Measurements from ENCODE around the gene PAX4.

Gene PAX4
- total RNA-seq: 0 to 0.31 reads per million in 2 donors

- DNase-seq: no peak
These were observed at the start of gene PAX4 for GRCh38 chr7:127618042-127618441. PAX4 (minus strand) TSS chr7:127618142; CDS start chr7:127615928, 2,214 bp downstream.

DNA sequence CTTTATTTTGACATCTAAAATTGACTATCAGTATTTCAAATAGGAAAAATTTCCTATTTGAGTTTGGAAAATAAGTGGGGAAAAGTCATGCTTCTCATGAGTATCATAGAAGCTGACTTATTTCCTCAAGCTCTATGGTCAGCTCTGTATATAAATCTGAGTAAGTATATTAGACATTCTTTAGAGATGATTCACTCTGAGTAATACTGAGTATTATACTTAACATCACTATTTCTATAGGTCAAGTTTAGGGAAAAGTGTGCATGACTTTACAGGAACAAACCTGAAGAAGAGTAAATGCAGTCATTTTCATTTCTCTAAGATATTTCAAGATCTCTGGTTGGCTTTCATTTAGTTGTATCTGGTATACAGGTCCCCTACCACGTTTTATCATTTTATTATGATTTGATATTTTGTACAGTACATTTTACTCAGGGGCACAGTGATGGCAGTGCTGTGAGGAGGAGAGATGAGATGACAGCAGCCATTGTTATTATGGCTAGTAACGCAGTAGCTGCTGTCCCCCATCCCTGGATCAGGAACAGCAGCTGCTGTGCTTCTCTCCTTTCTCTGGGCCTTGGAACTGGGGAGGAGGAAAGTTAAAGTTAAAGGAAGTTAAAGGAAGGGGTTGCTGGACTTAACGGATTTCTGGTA, 49.2 kb upstream of the PAX4 start:
- no peak for DNase-seq

DNA sequence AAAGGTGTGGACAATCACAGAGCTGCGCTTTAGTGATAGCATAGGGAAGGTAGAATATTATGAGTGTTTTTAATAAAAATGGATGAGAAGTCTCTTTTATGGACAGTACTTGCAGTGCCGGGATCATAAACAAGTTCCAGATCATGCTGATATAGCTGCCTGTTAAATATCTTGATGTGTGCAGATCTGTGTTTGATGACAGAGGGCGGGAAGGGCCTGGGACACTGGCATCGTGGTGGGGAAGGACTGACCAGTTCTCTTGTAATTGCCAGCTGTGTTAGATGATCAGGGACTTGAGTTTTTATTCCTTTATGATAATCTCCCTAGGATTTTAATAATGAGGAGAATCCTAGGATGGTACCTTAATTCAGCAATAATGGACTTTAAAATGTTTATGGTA, 48.7 kb upstream of the PAX4 start:
- no peak for DNase-seq

DNA sequence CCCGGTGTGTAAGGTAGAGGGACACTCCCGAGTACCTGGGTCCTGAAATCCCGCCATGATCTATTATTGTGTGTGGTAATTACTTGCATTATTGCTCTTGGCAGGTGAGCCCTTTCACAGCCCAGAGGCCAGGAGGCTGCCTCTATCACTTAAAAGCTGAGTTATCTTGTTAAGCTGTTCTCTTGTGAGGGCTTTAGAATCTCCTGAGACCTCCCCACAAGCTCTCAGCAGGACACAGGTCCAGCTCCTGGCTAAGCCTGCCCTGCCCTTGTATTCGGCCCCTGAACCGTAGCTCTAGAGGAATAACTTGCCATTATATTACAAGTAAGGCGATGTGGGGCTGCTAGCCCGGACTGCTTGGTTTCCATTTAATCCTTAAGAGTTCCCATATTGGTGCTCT, 48.0 kb upstream of the PAX4 start:
- no peak for DNase-seq

GRCh38 chr7:127658970-127659630, 41.2 kb upstream of the PAX4 start:
- no peak for DNase-seq

- DNase-seq: no peak
These were observed 39.6 kb upstream of the PAX4 start for GRCh38 chr7:127657500-127657899.

DNA sequence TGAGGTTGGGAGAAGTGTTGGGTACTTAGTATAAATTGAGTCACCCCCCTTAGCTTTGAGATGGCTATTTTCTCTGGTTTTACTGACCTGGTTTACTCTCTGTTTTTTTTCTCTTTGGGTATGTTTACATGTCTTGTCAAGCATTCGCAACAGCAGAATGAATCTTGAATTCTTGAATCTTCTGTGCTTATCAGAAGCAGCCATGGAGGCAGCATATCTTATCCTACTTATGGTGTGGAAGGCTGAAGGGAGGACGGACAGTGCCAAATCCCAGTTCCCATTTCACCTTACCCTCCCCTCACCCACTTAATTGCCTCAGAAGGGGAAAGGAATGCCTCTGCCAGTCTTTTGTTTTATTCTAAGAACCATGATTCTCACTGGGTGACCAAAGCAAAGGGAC, 37.8 kb upstream of the PAX4 start:
- no peak for DNase-seq

DNA sequence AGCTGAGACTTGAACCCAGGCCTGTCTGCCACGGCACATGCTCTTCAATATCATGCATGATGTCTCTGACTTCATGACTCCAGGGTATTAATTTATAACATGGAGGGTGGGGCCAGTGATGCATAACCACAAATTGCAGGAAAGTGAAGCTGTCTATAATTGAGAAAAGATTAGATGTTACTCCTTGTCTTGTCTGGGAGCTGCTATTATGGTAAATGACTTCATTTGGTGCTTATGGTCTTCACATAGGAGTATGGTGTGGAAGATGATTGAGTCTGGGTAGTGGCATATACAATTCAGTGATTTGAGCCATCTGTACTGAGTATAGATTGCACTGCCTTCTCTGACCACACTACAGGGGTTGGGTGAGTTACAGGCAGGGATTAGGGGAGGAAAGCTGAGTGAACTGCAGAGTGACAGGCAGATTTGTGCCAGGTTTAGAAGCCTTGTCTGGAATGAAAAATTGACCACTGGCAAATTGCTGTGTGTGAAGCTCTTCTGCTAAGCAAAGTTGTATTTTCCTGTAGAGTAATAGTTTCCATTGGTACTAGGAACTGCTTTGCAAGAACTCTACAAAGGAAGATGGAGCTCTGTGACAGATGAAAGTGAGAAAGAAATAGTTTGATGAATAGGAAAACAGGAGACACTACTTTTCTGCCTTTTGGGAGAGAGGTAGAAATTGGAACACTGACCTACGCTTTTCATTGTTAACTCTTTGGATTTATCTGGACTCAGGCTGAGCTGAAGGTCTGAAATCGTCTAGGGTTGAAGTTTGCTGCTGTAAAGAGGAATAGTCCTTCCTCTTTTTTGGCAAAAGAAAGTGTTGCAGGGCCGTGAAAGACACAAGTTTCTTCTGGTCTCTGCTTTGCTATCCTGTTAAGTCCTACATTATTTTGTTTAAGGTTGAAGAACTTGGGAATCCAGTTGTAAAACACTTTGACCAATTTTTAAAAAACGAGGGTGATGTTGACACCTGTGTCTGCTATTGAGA, 36.8 kb upstream of the PAX4 start:
- DNase-seq: peak in 1 of 5 experiments; percentile 18

GRCh38 chr7:127653396-127653795, 35.5 kb upstream of the PAX4 start:
- no peak for DNase-seq

DNA sequence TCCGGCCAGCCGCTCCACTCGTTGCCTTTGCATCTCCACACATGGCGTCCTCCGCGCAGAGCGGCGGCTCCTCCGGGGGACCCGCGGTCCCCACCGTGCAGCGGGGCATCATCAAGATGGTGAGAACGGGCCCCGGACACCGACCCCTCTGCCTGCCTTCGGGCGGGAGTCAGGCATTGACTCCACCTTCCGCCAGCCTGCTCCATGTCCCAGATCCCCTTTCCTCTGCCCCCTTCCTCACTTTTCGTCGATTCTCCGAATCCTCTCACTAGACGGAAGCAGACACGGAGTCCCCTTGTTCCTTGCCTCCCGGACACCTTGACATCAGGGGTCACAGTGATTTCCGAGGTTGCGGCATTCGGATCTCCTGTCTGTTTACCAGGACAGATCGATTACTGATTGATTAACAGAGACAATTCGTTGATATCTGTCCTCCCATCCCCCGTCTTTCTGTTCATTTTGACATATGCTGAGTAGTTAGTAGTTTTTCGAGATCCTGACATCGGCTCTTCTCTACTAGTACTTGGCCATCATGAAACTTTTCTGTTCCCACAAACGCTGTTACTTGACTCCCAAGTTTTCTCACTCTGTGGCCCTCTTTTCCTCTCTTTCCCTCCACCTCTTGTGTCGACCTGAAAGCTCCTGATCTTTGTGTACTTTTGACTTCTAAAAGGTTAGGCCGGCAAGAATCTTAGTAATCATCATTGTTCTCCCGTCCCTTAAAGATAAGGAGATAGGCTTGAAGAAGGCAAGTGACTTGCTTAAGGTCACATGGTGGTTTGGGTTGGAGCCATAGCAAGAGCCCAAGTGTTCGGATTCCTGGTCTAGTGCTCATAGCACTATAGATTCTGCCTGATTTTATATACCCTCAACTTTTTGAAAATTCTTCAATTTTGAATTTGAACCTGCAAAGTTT, 34.6 kb upstream of the PAX4 start:
- peak in 1 of 5 experiments; percentile 47 for DNase-seq

DNA sequence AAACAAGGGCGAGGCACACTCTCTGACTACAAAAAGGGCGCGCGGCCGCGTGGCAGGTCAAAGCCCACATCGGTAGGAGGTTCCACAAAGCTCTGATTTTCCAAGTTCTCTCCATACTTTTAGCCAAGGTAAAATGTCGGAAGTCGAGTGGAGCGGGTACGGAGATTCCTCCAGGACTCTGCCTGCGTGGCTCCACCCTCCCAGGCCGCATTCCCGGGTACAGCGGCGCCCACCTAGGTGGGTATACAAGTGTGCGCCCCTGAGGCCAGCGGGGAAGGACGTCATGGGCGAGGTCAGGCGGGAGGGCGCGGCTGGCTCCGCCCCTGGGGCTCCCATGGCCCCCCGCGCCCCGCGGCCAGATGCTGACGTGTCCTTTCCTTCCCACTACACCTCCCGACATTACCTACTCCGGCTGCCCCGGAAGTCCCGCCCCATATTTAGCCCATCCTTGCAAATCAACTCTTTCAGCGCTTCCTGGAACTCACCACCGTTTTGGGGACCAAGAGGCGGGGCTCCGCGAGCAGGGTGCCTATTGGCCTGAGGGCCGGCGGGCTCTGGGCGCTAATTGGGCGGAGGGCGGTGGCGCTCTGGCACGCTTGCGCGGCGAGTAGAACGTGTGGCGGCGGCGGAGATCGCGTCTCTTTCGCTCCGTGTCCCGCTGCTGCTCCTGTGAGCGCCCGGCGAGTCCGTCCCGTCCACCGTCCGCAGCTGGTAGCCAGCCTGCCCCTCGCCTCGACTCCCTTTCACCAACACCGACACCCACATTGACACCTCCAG, 33.8 kb upstream of the PAX4 start, which contains the start of gene SND1:
Gene SND1 (plus strand): TSS at position 639 of the 777 bp plus-strand sequence. CDS start 180 bp downstream, outside the sequence.
- DNase-seq: peak; percentile 93 to 100 (median 99)

DNA sequence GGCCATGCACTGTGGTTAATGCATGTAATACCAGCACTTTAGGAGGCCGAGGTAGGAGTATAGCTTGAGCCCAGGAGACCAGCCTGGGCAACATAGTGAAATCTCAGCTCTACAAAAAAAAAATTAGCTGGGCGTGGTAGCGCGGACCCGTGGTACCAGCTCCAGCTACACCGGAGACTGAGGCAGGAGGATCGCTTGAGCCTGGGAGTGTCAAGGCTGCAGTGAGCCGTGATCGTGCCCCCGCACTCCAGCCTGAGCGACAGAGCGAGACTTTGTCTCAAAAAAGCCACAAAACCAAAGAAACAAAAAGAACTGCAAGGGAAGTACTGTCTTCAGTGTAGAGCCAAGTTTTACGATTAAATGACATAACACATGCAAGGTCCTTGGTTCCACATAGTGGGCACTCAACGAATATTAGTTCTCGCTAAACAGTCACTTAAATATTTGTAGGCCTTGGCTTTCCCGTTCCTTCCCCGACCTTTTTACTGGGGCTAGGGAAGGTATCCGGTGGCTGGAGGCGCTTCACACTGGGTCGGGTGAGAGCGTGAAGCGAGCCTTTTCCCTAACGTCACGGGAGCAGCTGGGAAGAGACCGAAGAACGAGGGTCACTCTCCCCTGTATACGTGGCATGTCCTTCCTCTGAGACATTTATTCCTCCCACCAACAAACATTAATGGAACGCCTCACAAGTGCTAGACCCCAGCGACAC, 33.1 kb upstream of the PAX4 start:
- peak in 1 of 5 experiments; percentile 57 for DNase-seq

DNA sequence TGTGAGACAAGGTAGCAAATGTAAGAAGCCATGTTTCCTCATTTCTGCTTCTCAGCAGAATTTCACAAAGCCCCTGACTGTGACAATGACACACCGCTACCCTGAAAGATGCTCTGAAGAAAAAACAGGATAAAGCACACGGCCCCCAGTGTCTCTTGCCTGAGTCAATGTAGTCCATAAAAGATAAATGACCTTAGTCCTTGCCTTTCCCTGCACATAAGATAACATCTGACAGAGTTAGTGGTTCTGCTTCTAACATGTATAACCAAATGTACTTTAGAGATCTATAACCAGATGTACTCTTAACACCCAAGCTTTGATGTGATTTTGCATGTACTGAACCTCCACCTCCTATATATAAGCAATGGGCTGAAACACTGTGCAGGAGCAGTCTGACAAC, 31.0 kb upstream of the PAX4 start:
- no peak for DNase-seq

DNA sequence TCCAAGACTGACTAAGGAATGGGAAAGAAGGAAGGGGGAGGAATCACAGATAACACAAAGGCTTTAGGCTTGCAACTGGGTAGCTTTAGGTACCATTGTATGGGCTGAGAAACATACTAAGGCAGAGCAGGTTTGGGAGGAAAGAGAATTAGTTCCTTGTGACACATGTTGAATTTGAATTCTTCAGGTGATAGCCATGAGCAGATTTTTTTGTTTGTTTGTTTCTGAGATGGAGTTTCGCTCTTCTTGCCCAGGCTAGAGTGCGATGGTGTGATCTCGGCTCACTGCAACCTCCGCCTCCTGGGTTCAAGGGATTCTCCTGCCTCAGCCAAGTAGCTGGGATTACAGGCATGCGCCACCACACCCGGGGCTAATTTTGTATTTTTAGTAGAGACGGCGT, 29.7 kb upstream of the PAX4 start:
- DNase-seq: no peak

DNA sequence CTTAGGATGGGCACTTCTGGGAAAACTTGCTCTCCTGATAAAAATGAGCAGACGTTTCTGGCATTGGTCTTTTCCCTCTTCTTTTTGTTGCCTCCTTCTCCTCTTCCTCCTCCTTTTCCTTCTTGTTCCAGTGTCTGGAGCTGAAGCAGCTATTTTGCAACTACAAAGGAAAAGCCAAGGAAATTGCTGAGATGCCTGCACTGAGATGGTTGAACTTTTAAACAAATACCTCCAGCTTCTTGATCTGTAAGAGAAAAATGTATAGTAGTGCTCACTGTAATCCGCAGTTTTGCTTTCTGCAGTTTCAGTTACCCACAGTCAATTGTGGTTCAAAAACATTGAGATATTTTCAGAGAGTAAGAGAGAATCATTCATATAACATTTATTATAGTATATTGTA, 26.5 kb upstream of the PAX4 start:
- DNase-seq: no peak

- no peak for DNase-seq
These were observed 20.3 kb upstream of the PAX4 start for GRCh38 chr7:127638197-127638596.

DNA sequence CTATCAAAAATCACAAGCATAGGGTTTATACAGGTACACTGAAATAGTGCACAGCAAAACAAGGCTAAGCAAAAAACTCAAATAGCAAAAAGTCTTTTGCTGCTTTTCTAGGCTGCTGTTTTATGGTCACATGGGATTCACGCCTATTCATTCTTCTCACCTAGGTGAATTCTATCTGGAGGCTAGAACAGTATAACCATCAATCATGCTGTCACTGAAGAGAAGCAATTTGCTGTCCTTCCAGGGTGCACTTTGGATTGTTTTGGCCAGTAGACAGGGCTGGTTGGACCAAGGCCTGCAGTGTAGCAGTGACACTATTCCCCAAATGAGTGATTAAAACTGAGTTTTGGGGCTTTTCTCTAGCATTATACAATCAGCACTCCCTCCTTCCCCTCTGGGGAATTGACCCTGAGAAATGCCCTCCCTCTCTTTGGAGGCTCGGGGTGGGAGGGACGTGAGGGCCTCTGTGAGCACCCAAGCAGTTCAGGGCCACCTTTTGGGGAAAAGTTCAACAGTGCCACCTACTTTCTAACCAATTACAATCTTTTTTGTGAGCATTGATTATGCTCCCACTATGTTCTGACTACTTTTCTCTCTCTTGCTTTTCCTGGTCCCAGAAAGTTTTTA, 17.8 kb upstream of the PAX4 start:
- no peak for DNase-seq

DNA sequence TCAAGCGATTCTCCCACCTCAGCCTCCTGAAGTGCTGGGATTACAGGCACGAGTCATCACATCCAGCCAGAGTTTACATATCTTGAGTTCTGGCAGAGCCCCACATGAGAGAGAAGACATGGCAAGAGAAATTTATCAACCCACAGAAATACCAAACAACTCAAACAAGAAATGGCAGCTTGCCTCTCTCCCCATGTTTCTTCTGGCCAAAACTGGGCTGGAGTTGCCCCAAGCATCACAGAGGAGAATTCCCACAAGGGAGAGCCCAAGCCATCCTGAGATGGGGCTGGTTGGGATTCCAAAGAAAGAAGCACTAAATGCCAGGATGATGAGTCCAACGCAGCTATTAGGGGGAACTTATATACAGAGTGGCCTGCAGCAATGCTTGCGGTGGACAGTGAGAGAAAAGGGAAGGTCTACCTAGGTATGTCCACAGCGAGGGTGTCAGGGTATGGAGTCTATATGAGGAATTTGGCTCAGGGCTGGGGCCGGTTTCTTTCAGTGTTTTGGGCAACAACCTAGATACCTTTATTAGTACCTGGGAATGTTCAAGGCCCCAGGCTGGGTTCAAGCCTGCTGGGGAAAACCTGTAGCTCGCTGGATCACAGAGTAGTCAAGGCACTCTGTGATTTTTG, 14.5 kb upstream of the PAX4 start:
- no peak for DNase-seq

DNA sequence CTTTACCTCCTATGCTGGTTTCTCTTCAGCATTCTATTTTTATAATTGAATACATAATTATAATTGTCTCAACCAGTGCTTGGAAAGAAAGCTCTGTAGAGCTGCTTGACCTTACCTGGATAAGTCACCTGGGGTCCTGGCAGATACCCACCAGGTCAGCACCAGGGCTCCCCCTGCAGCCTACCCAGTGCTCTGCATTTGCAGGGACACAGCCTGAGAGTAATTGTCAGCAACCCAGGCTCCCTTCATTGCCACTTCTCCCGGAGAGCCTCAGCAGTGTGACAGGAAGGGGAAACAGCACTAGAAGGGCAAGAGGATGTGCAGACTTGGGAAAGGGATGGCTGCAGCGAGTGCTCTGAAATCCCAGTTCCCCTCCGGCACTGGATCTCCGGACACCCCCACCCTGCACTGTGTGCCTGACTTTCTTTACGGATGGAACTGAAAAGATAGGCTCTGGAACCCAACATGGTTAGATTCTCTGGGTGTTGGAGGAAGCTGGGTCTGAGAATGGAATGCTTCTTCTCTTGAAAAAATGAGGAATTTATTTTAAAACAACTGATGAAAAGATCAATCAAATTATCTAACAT, 11.4 kb upstream of the PAX4 start:
- DNase-seq: peak in 1 of 5 experiments; percentile 14

All from T-helper 2 cell (primary cell).